K562 (cell line): ENCODE data around the gene TSSK6. TPM values are rescaled to one million over a fixed set of nuclear protein-coding genes. Genes with fewer than 3 reads are reported as not detected.

Experiments
- ATAC-seq: fragments of 200-7000 bp; cut with Tn5 transposase; 3 replicates; pipeline ENCODE4 v1.9.1; 2020; ENCODE audit warnings: moderate library complexity
- BruUV-seq: library from RNA; stranded (reverse); fragments of 400-500 nt; replicated peaks from 2 replicates; lab custom pipeline; 2021; lab: Mats Ljungman, UMichigan
- CTCF ChIA-PET: fragments of 300-600 bp; formaldehyde crosslinking; extraction: SDS; loops from one replicate; lab custom pipeline; 2021; ENCODE audit warnings: low intra/inter-chr PET ratio; lab: Yijun Ruan, JAX
- POLR2A ChIA-PET: fragments of 300-600, 350-650 bp; sonication (Branson Sonifier 250); formaldehyde crosslinking; extraction: SDS; loops from one replicate; lab custom pipeline; 2021; ENCODE audit warnings: antibody characterized with exemption, inconsistent platforms; lab: Yijun Ruan, JAX
- DNase-seq, 4 experiments: peaks; one replicate each; pipeline versions ENCODE4 v3.0.0 to v3.0.0-alpha.2; 2011 to 2018; ENCODE audit warnings: low spot score in 3 of 4, mixed read lengths in 3 of 4; ENCODE audit errors: extremely low read depth in 1 of 4
- FAIRE-seq: peaks from 2 replicates; lab custom pipeline; 2011; peaks lifted over from hg19 to GRCh38; lab: Jason Lieb, UNC
- H2AFZ ChIP-seq: 2 replicates; pipeline ENCODE4 v1.6.0; 2011; ENCODE audit warnings: low read depth, low read length, control low read depth, inconsistent platforms
- H3K27ac ChIP-seq: fragments of 200-600 bp; 3 replicates; pipeline ENCODE4 v1.8.0; 2011; ENCODE audit warnings: low read depth, mild to moderate bottlenecking, control low read depth, inconsistent platforms, low read length, moderate library complexity, mixed read lengths; ENCODE audit errors: extremely low read depth
- H3K27me3 ChIP-seq, 2 experiments: fragments of 300-600 bp in 1 of 2; 2 replicates in 1 of 2; 3 replicates in 1 of 2; pipeline versions ENCODE4 v1.6.0 to v1.8.0; 2011; ENCODE audit warnings: inconsistent platforms in 2 of 2, low read length in 2 of 2, mild to moderate bottlenecking in 1 of 2, mixed read lengths in 1 of 2, moderate library complexity in 1 of 2; ENCODE audit not compliant: control insufficient read depth in 2 of 2, insufficient read depth in 2 of 2
- H3K36me3 ChIP-seq: fragments of 300-600 bp; 3 replicates; pipeline ENCODE4 v1.8.0; 2011; ENCODE audit warnings: mild to moderate bottlenecking, low read length, inconsistent platforms; ENCODE audit not compliant: control insufficient read depth, insufficient read depth
- H3K4me1 ChIP-seq, 2 experiments: fragments of 200-600 bp in 1 of 2; replicated peaks in 1 of 2; 2 replicates in 1 of 2; 3 replicates in 1 of 2; pipeline versions ENCODE4 v1.5.1 to v1.8.0; 2011; ENCODE audit warnings: inconsistent platforms in 2 of 2, low read length in 2 of 2, mild to moderate bottlenecking in 1 of 2, mixed read lengths in 1 of 2, moderate library complexity in 1 of 2; ENCODE audit not compliant: control insufficient read depth in 2 of 2, insufficient read depth in 2 of 2
- H3K4me2 ChIP-seq: 2 replicates; pipeline ENCODE4 v1.6.1; 2011; ENCODE audit warnings: low read length, control low read depth, inconsistent platforms, mixed read lengths; ENCODE audit not compliant: insufficient read depth
- H3K4me3 ChIP-seq: fragments of 200-600 bp; sonication (generic), shearing (Covaris generic); 2 replicates; pipeline ENCODE4 v1.5.1; 2016; ENCODE audit warnings: control low read depth, inconsistent platforms
- H3K79me2 ChIP-seq: fragments of 200-600 bp; 3 replicates; pipeline ENCODE4 v1.8.0; 2011; ENCODE audit warnings: low read length, inconsistent platforms; ENCODE audit not compliant: control insufficient read depth, insufficient read depth
- H3K9ac ChIP-seq, 2 experiments: 2 replicates each; pipeline versions ENCODE4 v1.6.0 to v1.6.1; 2011; ENCODE audit warnings: low read depth in 2 of 2, low read length in 2 of 2, control low read depth in 1 of 2, inconsistent platforms in 1 of 2, mild to moderate bottlenecking in 1 of 2, mixed read lengths in 1 of 2; ENCODE audit not compliant: insufficient read depth in 1 of 2
- H3K9me1 ChIP-seq: one replicate; pipeline ENCODE4 v1.6.0; 2011; ENCODE audit warnings: inconsistent platforms, mild to moderate bottlenecking, low read length, moderate library complexity; ENCODE audit not compliant: control insufficient read depth, insufficient read depth
- H3K9me3 ChIP-seq: replicated peaks from 2 replicates; pipeline ENCODE4 v1.5.1; 2011; ENCODE audit warnings: low read depth, low read length, inconsistent platforms; ENCODE audit not compliant: control insufficient read depth, insufficient read depth
- H4K20me1 ChIP-seq: replicated peaks from 2 replicates; pipeline ENCODE4 v1.6.1; 2011; ENCODE audit warnings: low read length, inconsistent platforms, mixed read lengths; ENCODE audit not compliant: control insufficient read depth, insufficient read depth
- POLR2G ChIP-seq: fragments of 200-400 bp; formaldehyde crosslinking; IDR thresholded peaks from 2 replicates; pipeline ENCODE4 v1.6.1; 2017; ENCODE audit warnings: low read depth, mild to moderate bottlenecking, antibody characterized with exemption, low read length, moderate library complexity
- RBM22 ChIP-seq: fragments of 200-400 bp; formaldehyde crosslinking; IDR thresholded peaks from 2 replicates; pipeline ENCODE4 v1.6.1; 2018; ENCODE audit warnings: low read length, low read depth; ENCODE audit not compliant: poor library complexity, severe bottlenecking
- U2AF2 ChIP-seq: fragments of 200-400 bp; formaldehyde crosslinking; optimal IDR thresholded peaks from 2 replicates; pipeline ENCODE3; 2017; ENCODE audit warnings: low read depth, mild to moderate bottlenecking, low read length
- WGBS: fragments of 100-300 bp; shearing (Covaris generic); methylation state at CpG from one replicate; pipeline ENCODE4 v1.1.6; 2016; ENCODE audit warnings: low coverage, mixed read lengths; ENCODE audit not compliant: insufficient coverage; ENCODE audit errors: missing lambda C conversion rate; 5-methylcytosine and 5-hydroxymethylcytosine counted together
- in situ Hi-C: fragments of 300-500 bp; cut with MboI; formaldehyde crosslinking; loops from 4 replicates; pipeline ENCODE4 v1.15.0; 2018; ENCODE audit warnings: inconsistent platforms, mixed read lengths
- intact Hi-C: fragments of 100-400 bp; cut with micrococcal nuclease; formaldehyde crosslinking; loops from 2 replicates; pipeline ENCODE4 v1.14.2; 2022
- polyA plus RNA-seq, 8 experiments: library from polyadenylated mRNA; depleted of rRNA in 4 of 8; stranded (reverse) in 5 of 8; unstranded in 3 of 8; fragments of >200 nt; fragmentation: Nextera tagmentation in 2 of 8; fragmentation: Illumina TruSeq in 1 of 8; extraction: Ambion mirVana in 2 of 8; extraction: Trizol in 1 of 8; gene quantifications; 2 replicates each; pipeline versions ENCODE4 v1.2.1 to v1.2.3, GENCODE V29; 2011 to 2014; ENCODE audit warnings: inconsistent platforms in 1 of 8, missing spikeins in 1 of 8
- total RNA-seq, 7 experiments: library from RNA; depleted of rRNA in 6 of 7; stranded (reverse); fragments of >200 nt in 6 of 7; fragmentation: Illumina TruSeq in 2 of 7; extraction: Trizol in 2 of 7; gene quantifications; 2 replicates each; pipeline versions ENCODE4 v1.2.1 to v1.2.3, GENCODE V29; 2011 to 2021; ENCODE audit warnings: low replicate concordance in 1 of 7

Gene TSSK6
- total and polyA plus RNA-seq, 9 of the 15 experiments (the other 6 are each of a cell fraction or from before 2014, with no cell fraction given), result 0.21 to 2.6 (median 1.5) TPM; not detected in 3

DNA sequence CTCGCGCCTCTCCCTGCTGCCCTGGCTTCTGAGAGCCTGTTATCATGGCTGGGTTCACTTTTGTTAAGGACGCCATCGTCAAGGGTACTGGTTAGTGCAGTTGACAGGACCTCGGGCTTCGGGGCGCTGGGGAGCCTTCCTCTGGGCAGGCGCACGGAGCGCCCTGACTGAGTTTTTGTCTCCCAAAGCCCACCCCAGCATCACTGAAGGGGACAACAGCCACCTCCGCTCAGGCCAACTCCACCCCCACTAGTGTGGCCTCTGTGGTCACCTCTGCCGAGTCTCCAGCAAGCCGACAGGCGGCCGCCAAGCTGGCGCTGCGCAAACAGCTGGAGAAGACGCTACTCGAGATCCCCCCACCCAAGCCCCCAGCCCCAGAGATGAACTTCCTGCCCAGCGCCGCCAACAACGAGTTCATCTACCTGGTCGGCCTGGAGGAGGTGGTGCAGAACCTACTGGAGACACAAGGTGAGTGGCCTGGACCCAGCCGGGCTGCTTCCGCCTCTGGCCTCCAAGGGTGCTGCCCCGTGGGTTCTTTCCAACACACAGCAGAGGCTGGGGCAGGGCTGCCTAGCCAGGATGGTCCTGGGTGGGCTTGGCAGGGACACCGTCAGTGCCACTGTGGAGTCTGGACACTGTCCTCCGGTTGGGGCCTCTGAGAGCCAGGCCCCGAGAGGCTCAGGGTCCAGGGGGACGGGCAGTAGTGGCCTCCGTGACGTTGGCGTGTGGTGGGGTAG is 16.9 kb downstream of the TSSK6 start:
- peaks cover 0 to 24% of the 10 kb centered on the region in 2 experiments; a peak in 2 of 5 replicates for H3K4me1 ChIP-seq
- WGBS, result 96% methylated on average over 12 of the region's 33 CpGs
- DNase-seq, result no peak
- ChIA-PET CTCF (no interaction called here), POLR2A (interaction anchor here (0.7 kb wide), 1 partner anchor 203 kb away, joined by 3 read pairs; no protein-coding TSS in a partner anchor)
- H3K4me2 ChIP-seq, result no peak overlapping the region
- no peak for FAIRE-seq
- BruUV-seq, result no TSS peak
- in situ Hi-C loops, result no loop called here
- TF ChIP-seq POLR2G, result peak; percentile 55; the same call in 1 of the 2 replicates
- peak; percentile 9 for TF ChIP-seq RBM22
- TF ChIP-seq U2AF2, result no peak
- H3K36me3 ChIP-seq, result peaks cover 98% of the 10 kb centered on the region
- peaks cover 9% of the 10 kb centered on the region; the same call in 1 of the 2 replicates for H4K20me1 ChIP-seq
- H3K27me3 ChIP-seq, result no peaks in the 10 kb centered on the region
- intact Hi-C loops, result no loop called here
- peaks cover 16% of the 10 kb centered on the region for H3K79me2 ChIP-seq
- peak overlapping the region in 1 of 2 experiments; percentile 79; a peak in 1 of 4 replicates for H3K9ac ChIP-seq
- H3K27ac ChIP-seq, result no peak overlapping the region
- no peak overlapping the region for H2AFZ ChIP-seq
- ATAC-seq, result no peak
- no peaks in the 10 kb centered on the region for H3K9me1 ChIP-seq
- no peaks in the 10 kb centered on the region for H3K9me3 ChIP-seq
- no peak overlapping the region for H3K4me3 ChIP-seq
